Type B pancreatic cell (in vitro differentiated cells): ENCODE measurements around the gene DOK3. TPM values are rescaled to one million over a fixed set of nuclear protein-coding genes. Genes with fewer than 3 reads are reported as not detected.

Experiments
- DNase-seq: peaks from one replicate; pipeline ENCODE4 v3.0.0; 2021; ENCODE audit warnings: mixed read lengths; ENCODE audit not compliant: unreplicated experiment; ENCODE audit errors: extremely low spot score
- H3K27ac Mint-ChIP-seq: 2 replicates; pipeline ENCODE4 v1.8.0; 2021; ENCODE audit warnings: mild to moderate bottlenecking, mixed read lengths
- H3K27me3 Mint-ChIP-seq: 2 replicates; pipeline ENCODE4 v1.8.0; 2021; ENCODE audit warnings: mixed read lengths
- H3K36me3 Mint-ChIP-seq: 2 replicates; pipeline ENCODE4 v1.8.0; 2021; ENCODE audit warnings: mixed read lengths
- H3K4me1 Mint-ChIP-seq: one replicate; pipeline ENCODE4 v1.8.0; 2021; ENCODE audit warnings: mixed read lengths; ENCODE audit not compliant: unreplicated experiment
- H3K4me3 Mint-ChIP-seq: 2 replicates; pipeline ENCODE4 v1.8.0; 2021; ENCODE audit warnings: mild to moderate bottlenecking, mixed read lengths
- H3K9me3 Mint-ChIP-seq: 2 replicates; pipeline ENCODE4 v1.8.0; 2021; ENCODE audit warnings: mixed read lengths
- total RNA-seq: library from RNA; stranded (reverse); gene quantifications from 2 replicates; pipeline ENCODE4 v1.2.1, GENCODE V29; 2021; ENCODE audit warnings: low replicate concordance
- TF ChIP-seq, protein P1 (sequence below): fragments of 200-600 bp; sonication (generic); conservative IDR thresholded peaks from 2 replicates; pipeline ENCODE4 v1.5.0; 2021; ENCODE audit warnings: antibody characterized with exemption, mild to moderate bottlenecking

Gene DOK3
- total RNA-seq, 1 donor from 2014 or later: 6.9 TPM

DNA sequence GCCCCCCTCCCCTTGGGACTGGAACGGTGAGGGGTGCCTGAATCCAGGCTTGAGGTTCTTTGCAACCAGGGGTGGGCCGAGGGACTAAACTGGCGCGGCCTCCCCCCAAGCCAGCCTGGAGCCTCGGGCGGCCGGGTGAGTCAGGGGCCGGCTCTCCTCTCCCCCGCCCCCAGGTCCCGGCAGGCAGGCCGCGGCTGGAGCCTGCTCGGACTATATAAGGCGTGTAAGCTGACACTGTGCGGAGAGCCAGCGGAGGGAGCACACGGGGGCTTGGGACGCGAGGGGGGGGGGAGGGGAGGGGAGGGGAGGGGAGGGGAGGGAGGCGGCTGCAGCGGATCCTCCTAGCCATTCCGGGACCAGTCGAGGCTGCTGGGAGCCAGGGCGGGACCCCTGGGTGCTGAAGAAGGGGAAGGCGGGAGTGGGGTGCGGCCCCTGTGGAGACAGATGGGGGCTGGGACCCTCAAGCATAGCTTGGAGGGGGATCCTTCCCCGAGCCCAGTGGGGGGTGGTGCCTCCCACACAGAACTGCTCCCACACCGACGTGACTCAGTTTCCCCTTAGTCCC lies 12.8 kb downstream of the DOK3 start:
- Mint-ChIP-seq H3K27me3 (peaks cover 15% of the 10 kb centered on the region), H3K4me3 (peak overlapping the region; percentile 87), H3K9me3 (no peaks in the 10 kb centered on the region), H3K36me3 (peaks cover 8% of the 10 kb centered on the region), H3K4me1 (peaks cover 32% of the 10 kb centered on the region), H3K27ac (no peak overlapping the region)
- TF ChIP-seq, protein P1, sequence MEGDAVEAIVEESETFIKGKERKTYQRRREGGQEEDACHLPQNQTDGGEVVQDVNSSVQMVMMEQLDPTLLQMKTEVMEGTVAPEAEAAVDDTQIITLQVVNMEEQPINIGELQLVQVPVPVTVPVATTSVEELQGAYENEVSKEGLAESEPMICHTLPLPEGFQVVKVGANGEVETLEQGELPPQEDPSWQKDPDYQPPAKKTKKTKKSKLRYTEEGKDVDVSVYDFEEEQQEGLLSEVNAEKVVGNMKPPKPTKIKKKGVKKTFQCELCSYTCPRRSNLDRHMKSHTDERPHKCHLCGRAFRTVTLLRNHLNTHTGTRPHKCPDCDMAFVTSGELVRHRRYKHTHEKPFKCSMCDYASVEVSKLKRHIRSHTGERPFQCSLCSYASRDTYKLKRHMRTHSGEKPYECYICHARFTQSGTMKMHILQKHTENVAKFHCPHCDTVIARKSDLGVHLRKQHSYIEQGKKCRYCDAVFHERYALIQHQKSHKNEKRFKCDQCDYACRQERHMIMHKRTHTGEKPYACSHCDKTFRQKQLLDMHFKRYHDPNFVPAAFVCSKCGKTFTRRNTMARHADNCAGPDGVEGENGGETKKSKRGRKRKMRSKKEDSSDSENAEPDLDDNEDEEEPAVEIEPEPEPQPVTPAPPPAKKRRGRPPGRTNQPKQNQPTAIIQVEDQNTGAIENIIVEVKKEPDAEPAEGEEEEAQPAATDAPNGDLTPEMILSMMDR: no peak
- DNase-seq: peak; percentile 87

DNA sequence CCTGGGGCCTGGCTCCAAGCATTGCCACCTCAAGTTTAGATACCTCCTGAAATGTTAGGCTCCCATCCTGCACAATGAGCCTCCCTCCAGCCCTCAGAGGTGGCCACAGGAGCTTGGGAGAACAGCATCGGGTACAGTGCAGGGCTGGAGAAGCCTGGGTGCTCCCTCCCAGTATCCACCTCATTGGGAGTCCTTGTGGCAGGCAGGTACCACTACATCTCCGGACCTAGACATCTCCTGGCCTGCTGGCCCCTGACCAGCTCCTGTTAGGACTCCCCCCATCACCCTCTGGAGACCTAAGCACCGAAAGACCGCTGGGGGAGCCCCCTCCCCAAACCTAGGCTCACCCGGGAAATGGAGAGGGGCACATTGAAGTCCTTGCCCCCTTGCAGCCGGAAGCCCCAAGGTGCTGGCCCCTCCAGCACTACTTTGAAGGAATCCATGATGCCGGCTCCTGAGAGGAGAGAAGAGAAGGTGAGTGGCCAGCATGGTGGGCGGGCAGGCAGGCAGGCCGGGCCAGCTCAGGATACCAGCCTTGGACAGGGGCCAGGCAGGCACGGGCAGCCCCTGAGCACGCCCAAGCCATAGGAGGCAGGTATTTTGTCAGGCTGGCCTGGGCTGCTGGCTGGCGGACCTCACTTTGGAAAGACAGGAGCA lies 13.4 kb downstream of the DOK3 start:
- TF ChIP-seq, protein P1: peak; percentile 63
- H3K27me3 Mint-ChIP-seq: peaks cover 15% of the 10 kb centered on the region
- H3K36me3 Mint-ChIP-seq: peaks cover 8% of the 10 kb centered on the region
- peak overlapping the region; percentile 87 for H3K4me3 Mint-ChIP-seq
- peaks cover 32% of the 10 kb centered on the region for H3K4me1 Mint-ChIP-seq
- no peak for DNase-seq
- no peaks in the 10 kb centered on the region for H3K9me3 Mint-ChIP-seq
- H3K27ac Mint-ChIP-seq: peak overlapping the region; percentile 86

DNA sequence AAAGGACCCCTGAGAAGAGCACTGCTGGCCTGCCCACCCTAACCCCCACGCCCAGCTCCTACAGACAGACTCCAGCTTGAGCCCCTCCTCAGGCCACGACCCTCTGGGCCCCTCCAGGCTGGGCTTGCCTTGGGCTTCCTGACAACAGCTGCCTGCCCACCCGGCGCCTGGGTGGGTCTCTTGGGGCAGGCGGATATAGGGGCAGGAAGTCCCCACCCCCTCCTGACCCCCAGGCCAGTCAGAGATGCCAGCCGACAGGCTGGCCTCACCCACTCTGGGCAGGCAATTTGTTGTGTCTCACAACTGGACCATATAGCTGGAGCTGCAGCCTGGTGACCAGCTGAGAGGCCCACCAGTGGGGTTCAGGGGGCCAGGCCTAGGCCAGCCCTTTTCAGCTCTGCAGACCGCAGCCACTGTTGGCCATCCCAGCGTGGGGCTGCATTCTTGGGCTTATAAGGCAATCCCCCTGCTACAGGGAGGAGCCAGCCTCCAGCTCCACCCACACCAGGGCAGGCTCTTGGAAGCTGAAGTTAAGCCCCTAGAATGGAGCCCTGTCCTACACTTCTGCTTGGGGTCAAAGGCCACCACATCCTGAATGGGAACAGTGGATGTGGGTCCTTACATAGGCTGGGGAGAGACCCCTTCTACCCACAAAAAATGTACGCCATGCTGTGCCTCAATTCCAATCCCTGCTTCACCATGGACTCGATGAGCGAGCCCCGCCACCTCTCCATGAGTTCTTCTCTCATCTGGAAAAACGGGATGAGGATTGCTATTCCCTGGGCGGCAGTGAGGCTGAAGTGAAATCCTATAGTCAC lies 14.2 kb downstream of the DOK3 start:
- H3K27me3 Mint-ChIP-seq: peaks cover 15% of the 10 kb centered on the region
- TF ChIP-seq, protein P1: peak; percentile 9

DNA sequence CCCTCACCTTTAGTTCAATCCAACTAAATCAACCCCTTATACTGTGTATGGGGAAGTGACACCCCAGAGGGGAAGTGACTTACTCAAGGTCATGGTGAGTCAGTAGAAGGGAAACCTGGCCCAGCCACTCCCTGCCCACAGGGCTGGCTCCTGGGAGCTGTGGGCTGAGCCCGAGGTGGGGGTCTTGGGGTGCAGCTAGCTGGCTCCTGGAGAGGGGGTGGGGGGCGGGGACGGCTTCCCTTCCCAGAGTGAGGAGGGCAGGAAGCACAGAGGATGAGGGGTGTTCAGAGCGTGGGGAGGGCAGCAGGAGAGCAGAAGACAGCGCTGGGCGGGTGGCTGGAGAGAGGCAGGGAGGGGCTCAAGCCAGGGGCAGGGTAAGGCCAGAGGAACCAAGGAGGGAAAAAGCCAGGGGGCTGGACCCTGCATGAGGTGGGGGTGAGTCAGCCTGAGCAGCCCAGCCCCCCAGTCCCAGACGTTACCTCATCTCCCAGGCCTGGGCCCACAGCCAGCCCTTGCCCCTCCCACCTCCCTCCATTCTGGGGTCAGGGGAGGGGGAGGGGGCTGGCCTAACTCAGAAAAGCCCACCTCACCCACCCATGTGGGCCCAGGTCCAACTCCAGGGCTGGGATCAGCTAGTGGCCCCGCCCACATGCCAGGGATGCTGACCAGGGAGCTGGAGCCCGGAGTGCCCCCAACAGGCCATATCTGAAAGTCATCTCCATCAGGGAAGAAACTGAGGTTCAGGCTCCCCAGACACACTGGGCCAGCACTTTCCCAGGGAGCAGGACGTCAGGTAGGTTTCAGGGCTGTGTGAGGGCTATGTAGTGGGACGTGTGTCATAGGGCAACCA lies 15.1 kb downstream of the DOK3 start:
- H3K27me3 Mint-ChIP-seq: peaks cover 11% of the 10 kb centered on the region
- H3K9me3 Mint-ChIP-seq: no peaks in the 10 kb centered on the region
- peak overlapping the region; percentile 25 for H3K4me3 Mint-ChIP-seq
- H3K27ac Mint-ChIP-seq: no peak overlapping the region
- H3K36me3 Mint-ChIP-seq: peaks cover 8% of the 10 kb centered on the region
- no peak for DNase-seq
- H3K4me1 Mint-ChIP-seq: peaks cover 20% of the 10 kb centered on the region
- TF ChIP-seq, protein P1: peak; percentile 32

More for the DNA sequence above, 14.2 kb downstream of the DOK3 start:
- Mint-ChIP-seq H3K9me3 (no peaks in the 10 kb centered on the region), H3K4me1 (peaks cover 27% of the 10 kb centered on the region), H3K36me3 (peaks cover 8% of the 10 kb centered on the region), H3K4me3 (peak overlapping the region; percentile 87), H3K27ac (peak overlapping the region; percentile 86)
- no peak for DNase-seq

DNA sequence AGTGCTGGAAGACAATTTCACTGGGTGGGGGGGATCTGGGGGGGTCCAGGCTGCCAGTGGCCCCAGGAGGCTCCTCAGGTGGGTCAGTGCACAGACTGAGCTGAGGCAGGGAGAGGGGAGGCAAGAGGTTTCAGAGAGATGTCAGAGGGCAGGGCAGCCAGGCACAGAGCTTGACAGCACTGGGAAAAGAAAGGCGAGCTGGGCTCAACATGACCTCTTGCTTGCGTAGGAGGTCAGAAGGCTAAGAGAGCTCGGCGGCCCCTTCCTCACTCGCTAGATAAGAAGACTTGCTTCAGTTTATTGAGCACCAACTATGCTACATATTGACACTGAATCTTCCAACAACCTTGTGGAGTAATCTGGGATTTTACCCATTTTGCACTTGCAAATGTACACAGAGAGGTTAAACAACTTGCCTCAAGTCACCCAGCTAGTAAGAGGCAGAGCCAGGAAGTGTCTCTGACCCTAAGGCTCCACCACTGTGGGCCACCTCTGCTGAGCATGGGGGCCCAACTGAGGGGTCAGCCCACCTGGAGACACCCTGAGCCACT lies 15.8 kb downstream of the DOK3 start:
- DNase-seq: no peak
- Mint-ChIP-seq H3K4me3 (no peak overlapping the region), H3K27me3 (peaks cover 8% of the 10 kb centered on the region), H3K9me3 (no peaks in the 10 kb centered on the region), H3K4me1 (peaks cover 17% of the 10 kb centered on the region), H3K36me3 (peaks cover 8% of the 10 kb centered on the region), H3K27ac (no peak overlapping the region)
- TF ChIP-seq, protein P1: no peak
